ENCODE measurements around the gene MIGA2.

- TF ChIP-seq POLR2A (IDR thresholded peaks at IDR 0.05; ENCODE audit: borderline replicate concordance, extremely low read depth, insufficient read depth, insufficient read length), result no peak
- no peak for TF ChIP-seq RAD21 (IDR thresholded peaks at IDR 0.05; ENCODE audit: low read depth)
- TF ChIP-seq EZH2 (IDR thresholded peaks at IDR 0.05), result no peak
Measured at GRCh38 chr9:129031514-129031913, 4.9 kb upstream of the MIGA2 start.
